ENCODE measurements around the gene TAL1. TPM values are rescaled to one million over a fixed set of nuclear protein-coding genes. Genes with fewer than 3 reads are reported as not detected.

Gene TAL1
- total RNA-seq, 4 donors from 2014 or later: 3.1 to 10.0 (median 5.7) TPM

GRCh38 chr1:47181955-47182675 lies 49.9 kb downstream of the TAL1 start:
- DNase-seq (ENCODE audit: low spot score in 2 of 2): no peak
- no peak overlapping the region for H3K27ac ChIP-seq
- 74 to 88% methylated on average over 7 of the region's 7 CpGs for WGBS, 2 donors
- H3K4me3 ChIP-seq: no peak overlapping the region
- no peaks in the 10 kb centered on the region for H3K36me3 ChIP-seq
- no peaks in the 10 kb centered on the region for H3K9me3 ChIP-seq
- H3K4me1 ChIP-seq: peaks cover 0 to 13% (median 5%) of the 10 kb centered on the region in 4 donors
- H3K27me3 ChIP-seq: peaks cover 0 to 31% of the 10 kb centered on the region in 2 donors
- TF ChIP-seq POLR2A (IDR thresholded peaks at IDR 0.05) (no peak), EP300 (IDR thresholded peaks at IDR 0.05) (no peak), CTCF (IDR thresholded peaks at IDR 0.05) (no peak)

GRCh38 chr1:47181095-47181954 lies 50.7 kb downstream of the TAL1 start:
- Histone ChIP-seq H3K27ac (no peak overlapping the region), H3K27me3 (peaks cover 0 to 31% of the 10 kb centered on the region in 2 donors), H3K36me3 (no peaks in the 10 kb centered on the region), H3K4me3 (no peak overlapping the region), H3K4me1 (peaks cover 0 to 13% (median 5%) of the 10 kb centered on the region in 4 donors), H3K9me3 (no peaks in the 10 kb centered on the region)
- WGBS, 2 donors: 34 to 39% methylated on average over 18 of the region's 18 CpGs
- no peak for DNase-seq (ENCODE audit: low spot score in 2 of 2)
- TF ChIP-seq CTCF (IDR thresholded peaks at IDR 0.05): no peak
- TF ChIP-seq EP300 (IDR thresholded peaks at IDR 0.05): no peak
- no peak for TF ChIP-seq POLR2A (IDR thresholded peaks at IDR 0.05)

- no peaks in the 10 kb centered on the region for H3K36me3 ChIP-seq
- no peak overlapping the region for H3K27ac ChIP-seq
- no peak for DNase-seq (ENCODE audit: low spot score in 2 of 2)
- H3K27me3 ChIP-seq: peaks cover 0 to 31% of the 10 kb centered on the region in 2 donors
- no peak for TF ChIP-seq EP300 (IDR thresholded peaks at IDR 0.05)
- no peak for TF ChIP-seq CTCF (IDR thresholded peaks at IDR 0.05)
- TF ChIP-seq POLR2A (IDR thresholded peaks at IDR 0.05): no peak
- no peak overlapping the region for H3K4me3 ChIP-seq
- peaks cover 0 to 17% (median 5%) of the 10 kb centered on the region in 4 donors for H3K4me1 ChIP-seq
- no peaks in the 10 kb centered on the region for H3K9me3 ChIP-seq
- 60 to 64% methylated on average over 3 of the region's 3 CpGs for WGBS, 2 donors
These were observed 51.4 kb downstream of the TAL1 start for GRCh38 chr1:47180603-47181094.

GRCh38 chr1:47179988-47180563 lies 51.9 kb downstream of the TAL1 start:
- DNase-seq (ENCODE audit: low spot score in 2 of 2): no peak
- Histone ChIP-seq H3K9me3 (no peaks in the 10 kb centered on the region), H3K4me1 (peaks cover 0 to 22% (median 5%) of the 10 kb centered on the region in 4 donors), H3K36me3 (no peaks in the 10 kb centered on the region), H3K27ac (no peak overlapping the region), H3K4me3 (no peak overlapping the region), H3K27me3 (peaks cover 0 to 31% of the 10 kb centered on the region in 2 donors)
- TF ChIP-seq POLR2A (IDR thresholded peaks at IDR 0.05): no peak
- no peak for TF ChIP-seq EP300 (IDR thresholded peaks at IDR 0.05)
- TF ChIP-seq CTCF (IDR thresholded peaks at IDR 0.05): no peak
- WGBS, 2 donors: 66 to 67% methylated on average over 3 of the region's 3 CpGs

Measured in tibial nerve (tissue), 4 donors.